ENCODE measurements around the gene HDHD5. TPM values are rescaled to one million over a fixed set of nuclear protein-coding genes. Genes with fewer than 3 reads are reported as not detected.

HDHD5 gene
- total RNA-seq, 1 experiment from 2014 or later = 68.4 TPM

- H2BK15ac ChIP-seq (ENCODE audit: low read depth, low read length) = no peak overlapping the region
- H3K23me2 ChIP-seq (ENCODE audit: insufficient read length, low read depth, low read length, poor library complexity, severe bottlenecking) = no peaks in the 10 kb centered on the region
- H4K5ac ChIP-seq (ENCODE audit: insufficient read length, low read depth, low read length) = no peak overlapping the region
- H3K79me1 ChIP-seq (ENCODE audit: insufficient read depth, low read depth, low read length, poor library complexity, severe bottlenecking) = no peaks in the 10 kb centered on the region
- H3K4me3 Mint-ChIP-seq = no peak overlapping the region
- no peak overlapping the region for H2BK20ac ChIP-seq (ENCODE audit: low read depth, low read length, poor library complexity, severe bottlenecking)
- no peak overlapping the region for H4K91ac ChIP-seq (ENCODE audit: insufficient read length, low read depth, low read length)
- no peak overlapping the region for H2AK5ac ChIP-seq (ENCODE audit: insufficient read length, low read length)
- no peak overlapping the region for H3K27ac ChIP-seq (ENCODE audit: insufficient read length, low read depth, low read length)
- no peak overlapping the region for H3K18ac ChIP-seq (ENCODE audit: insufficient read length, low read depth, low read length)
- WGBS (ENCODE audit: extremely low coverage, insufficient read length, low lambda C conversion rate) = no CpG with 5 or more reads among the region's 7 CpGs
- no peaks in the 10 kb centered on the region for H3K4me1 ChIP-seq (ENCODE audit: insufficient read depth, low read length)
- H3K56ac ChIP-seq (ENCODE audit: insufficient read length, low read depth, low read length) = no peak overlapping the region
- no peak overlapping the region for H2AFZ ChIP-seq (ENCODE audit: low read length)
- TF ChIP-seq CTCF (conservative IDR thresholded peaks at IDR 0.05) = no peak
- H3K4me2 ChIP-seq (ENCODE audit: insufficient read depth, insufficient read length, low read length) = no peak overlapping the region
- H3K27ac Mint-ChIP-seq = no peak overlapping the region
- H2BK120ac ChIP-seq (ENCODE audit: low read depth, low read length, poor library complexity, severe bottlenecking) = no peak overlapping the region
- H3K9ac ChIP-seq (ENCODE audit: extremely low read depth, insufficient read length, low read length) = no peak overlapping the region
- H3K36me3 Mint-ChIP-seq (ENCODE audit: insufficient read depth in 1 of 3, low read depth in 3 of 3) = peaks cover 9 to 27% (median 20%) of the 10 kb centered on the region in 3 experiments
- no peaks in the 10 kb centered on the region for H4K20me1 ChIP-seq (ENCODE audit: control insufficient read depth, insufficient read depth, insufficient read length)
- DNase-seq = no peak
- peaks cover 13 to 14% of the 10 kb centered on the region in 2 experiments for H3K4me1 Mint-ChIP-seq
- H3K79me2 ChIP-seq (ENCODE audit: insufficient read depth, low read length) = no peaks in the 10 kb centered on the region
- H3K9me3 ChIP-seq (ENCODE audit: control insufficient read depth, low read depth, low read length) = no peaks in the 10 kb centered on the region
- H2BK12ac ChIP-seq (ENCODE audit: insufficient read length, low read depth, low read length) = no peak overlapping the region
- H4K8ac ChIP-seq (replicated peaks; ENCODE audit: insufficient read length, low read depth, low read length) = no peak overlapping the region
- no peak overlapping the region for H3T11ph ChIP-seq (ENCODE audit: low read length)
- H3K27me3 Mint-ChIP-seq (ENCODE audit: low read depth) = no peaks in the 10 kb centered on the region; the same call in 1 of the 2 replicates
- no peak overlapping the region for H3K4ac ChIP-seq (ENCODE audit: low read depth, low read length)
- H2BK5ac ChIP-seq (ENCODE audit: insufficient read length, low read length) = no peak overlapping the region
- H3K27me3 ChIP-seq (ENCODE audit: insufficient read depth, low read length) = no peaks in the 10 kb centered on the region
- H3K9me3 Mint-ChIP-seq = no peaks in the 10 kb centered on the region
- no peak overlapping the region for H3K23ac ChIP-seq (ENCODE audit: insufficient read length, low read depth, low read length)
- no peak overlapping the region for H3K14ac ChIP-seq (ENCODE audit: insufficient read depth, low read length)
Observed at GRCh38 chr22:17133137-17133536, 25.9 kb downstream of the HDHD5 start.
